ENCODE measurements around the gene AMZ1.

Gene AMZ1

GRCh38 chr7:2753148-2753547 is 65.1 kb downstream of the AMZ1 start:
- H3K36me3 ChIP-seq (ENCODE audit: control insufficient read depth in 1 of 2, insufficient read depth in 2 of 2, low read length in 2 of 2), result no peaks in the 10 kb centered on the region
- no peak overlapping the region for H3K4me3 ChIP-seq (ENCODE audit: low read depth in 1 of 2, low read length in 2 of 2)
- H3K27me3 ChIP-seq (ENCODE audit: low read depth, low read length), result no peaks in the 10 kb centered on the region
- H3K9me3 ChIP-seq (ENCODE audit: control insufficient read depth in 1 of 2, low read length in 2 of 2), result no peaks in the 10 kb centered on the region
- peaks cover 5 to 15% of the 10 kb centered on the region in 2 donors for H3K4me1 ChIP-seq (ENCODE audit: control insufficient read depth in 1 of 2, insufficient read depth in 2 of 2, low read length in 2 of 2)
- H3K27ac ChIP-seq (ENCODE audit: low read length), result no peak overlapping the region

GRCh38 chr7:2754086-2754485 is 66.1 kb downstream of the AMZ1 start:
- Histone ChIP-seq H3K9me3 (ENCODE audit: control insufficient read depth in 1 of 2, low read length in 2 of 2) (no peaks in the 10 kb centered on the region), H3K4me1 (ENCODE audit: control insufficient read depth in 1 of 2, insufficient read depth in 2 of 2, low read length in 2 of 2) (peaks cover 5 to 21% of the 10 kb centered on the region in 2 donors), H3K27ac (ENCODE audit: low read length) (no peak overlapping the region), H3K27me3 (ENCODE audit: low read depth, low read length) (no peaks in the 10 kb centered on the region), H3K4me3 (ENCODE audit: low read depth in 1 of 2, low read length in 2 of 2) (no peak overlapping the region), H3K36me3 (ENCODE audit: control insufficient read depth in 1 of 2, insufficient read depth in 2 of 2, low read length in 2 of 2) (no peaks in the 10 kb centered on the region)

GRCh38 chr7:2754912-2755311 is 66.9 kb downstream of the AMZ1 start:
- no peak overlapping the region for H3K4me3 ChIP-seq (ENCODE audit: low read depth in 1 of 2, low read length in 2 of 2)
- H3K9me3 ChIP-seq (ENCODE audit: control insufficient read depth in 1 of 2, low read length in 2 of 2), result no peaks in the 10 kb centered on the region
- no peaks in the 10 kb centered on the region for H3K27me3 ChIP-seq (ENCODE audit: low read depth, low read length)
- H3K36me3 ChIP-seq (ENCODE audit: control insufficient read depth in 1 of 2, insufficient read depth in 2 of 2, low read length in 2 of 2), result no peaks in the 10 kb centered on the region
- H3K4me1 ChIP-seq (ENCODE audit: control insufficient read depth in 1 of 2, insufficient read depth in 2 of 2, low read length in 2 of 2), result peaks cover 13 to 29% of the 10 kb centered on the region in 2 donors
- H3K27ac ChIP-seq (ENCODE audit: low read length), result no peak overlapping the region

- peaks cover 16 to 30% of the 10 kb centered on the region in 2 donors for H3K4me1 ChIP-seq (ENCODE audit: control insufficient read depth in 1 of 2, insufficient read depth in 2 of 2, low read length in 2 of 2)
- H3K27ac ChIP-seq (ENCODE audit: low read length), result no peak overlapping the region
- no peak overlapping the region for H3K4me3 ChIP-seq (ENCODE audit: low read depth in 1 of 2, low read length in 2 of 2)
- H3K27me3 ChIP-seq (ENCODE audit: low read depth, low read length), result no peaks in the 10 kb centered on the region
- H3K36me3 ChIP-seq (ENCODE audit: control insufficient read depth in 1 of 2, insufficient read depth in 2 of 2, low read length in 2 of 2), result no peaks in the 10 kb centered on the region
- H3K9me3 ChIP-seq (ENCODE audit: control insufficient read depth in 1 of 2, low read length in 2 of 2), result no peaks in the 10 kb centered on the region
Observed at GRCh38 chr7:2755531-2755930, 67.5 kb downstream of the AMZ1 start.

GRCh38 chr7:2757361-2757903 is 69.4 kb downstream of the AMZ1 start:
- Histone ChIP-seq H3K4me1 (ENCODE audit: control insufficient read depth in 1 of 2, insufficient read depth in 2 of 2, low read length in 2 of 2) (peaks cover 25 to 48% of the 10 kb centered on the region in 2 donors), H3K9me3 (ENCODE audit: control insufficient read depth in 1 of 2, low read length in 2 of 2) (no peaks in the 10 kb centered on the region), H3K36me3 (ENCODE audit: control insufficient read depth in 1 of 2, insufficient read depth in 2 of 2, low read length in 2 of 2) (no peaks in the 10 kb centered on the region), H3K27ac (ENCODE audit: low read length) (peak overlapping the region; percentile 81), H3K27me3 (ENCODE audit: low read depth, low read length) (no peaks in the 10 kb centered on the region), H3K4me3 (ENCODE audit: low read depth in 1 of 2, low read length in 2 of 2) (peak overlapping the region in 1 of 2 donors; percentile 20)

GRCh38 chr7:2757904-2758672 is 70.1 kb downstream of the AMZ1 start:
- Histone ChIP-seq H3K27me3 (ENCODE audit: low read depth, low read length) (no peaks in the 10 kb centered on the region), H3K4me3 (ENCODE audit: low read depth in 1 of 2, low read length in 2 of 2) (peak overlapping the region in 1 of 2 donors; percentile 33), H3K9me3 (ENCODE audit: control insufficient read depth in 1 of 2, low read length in 2 of 2) (no peaks in the 10 kb centered on the region), H3K27ac (ENCODE audit: low read length) (peak overlapping the region; percentile 81), H3K36me3 (ENCODE audit: control insufficient read depth in 1 of 2, insufficient read depth in 2 of 2, low read length in 2 of 2) (no peaks in the 10 kb centered on the region), H3K4me1 (ENCODE audit: control insufficient read depth in 1 of 2, insufficient read depth in 2 of 2, low read length in 2 of 2) (peaks cover 26 to 53% of the 10 kb centered on the region in 2 donors)

GRCh38 chr7:2758673-2759616 is 70.9 kb downstream of the AMZ1 start:
- Histone ChIP-seq H3K36me3 (ENCODE audit: control insufficient read depth in 1 of 2, insufficient read depth in 2 of 2, low read length in 2 of 2) (no peaks in the 10 kb centered on the region), H3K27ac (ENCODE audit: low read length) (peak overlapping the region; percentile 82), H3K27me3 (ENCODE audit: low read depth, low read length) (no peaks in the 10 kb centered on the region), H3K9me3 (ENCODE audit: control insufficient read depth in 1 of 2, low read length in 2 of 2) (no peaks in the 10 kb centered on the region), H3K4me3 (ENCODE audit: low read depth in 1 of 2, low read length in 2 of 2) (peak overlapping the region in 1 of 2 donors; percentile 33), H3K4me1 (ENCODE audit: control insufficient read depth in 1 of 2, insufficient read depth in 2 of 2, low read length in 2 of 2) (peaks cover 26 to 57% of the 10 kb centered on the region in 2 donors)

GRCh38 chr7:2759736-2760097 is 71.7 kb downstream of the AMZ1 start:
- H3K27me3 ChIP-seq (ENCODE audit: low read depth, low read length), result no peaks in the 10 kb centered on the region
- H3K27ac ChIP-seq (ENCODE audit: low read length), result peak overlapping the region; percentile 82
- H3K36me3 ChIP-seq (ENCODE audit: control insufficient read depth in 1 of 2, insufficient read depth in 2 of 2, low read length in 2 of 2), result no peaks in the 10 kb centered on the region
- no peaks in the 10 kb centered on the region for H3K9me3 ChIP-seq (ENCODE audit: control insufficient read depth in 1 of 2, low read length in 2 of 2)
- H3K4me3 ChIP-seq (ENCODE audit: low read depth in 1 of 2, low read length in 2 of 2), result no peak overlapping the region
- H3K4me1 ChIP-seq (ENCODE audit: control insufficient read depth in 1 of 2, insufficient read depth in 2 of 2, low read length in 2 of 2), result peaks cover 26 to 58% of the 10 kb centered on the region in 2 donors

GRCh38 chr7:2760098-2760889 is 72.3 kb downstream of the AMZ1 start:
- no peaks in the 10 kb centered on the region for H3K9me3 ChIP-seq (ENCODE audit: control insufficient read depth in 1 of 2, low read length in 2 of 2)
- no peaks in the 10 kb centered on the region for H3K27me3 ChIP-seq (ENCODE audit: low read depth, low read length)
- no peak overlapping the region for H3K4me3 ChIP-seq (ENCODE audit: low read depth in 1 of 2, low read length in 2 of 2)
- peaks cover 26 to 58% of the 10 kb centered on the region in 2 donors for H3K4me1 ChIP-seq (ENCODE audit: control insufficient read depth in 1 of 2, insufficient read depth in 2 of 2, low read length in 2 of 2)
- H3K27ac ChIP-seq (ENCODE audit: low read length), result peak overlapping the region; percentile 82
- H3K36me3 ChIP-seq (ENCODE audit: control insufficient read depth in 1 of 2, insufficient read depth in 2 of 2, low read length in 2 of 2), result no peaks in the 10 kb centered on the region

GRCh38 chr7:2761131-2761624 is 73.2 kb downstream of the AMZ1 start:
- Histone ChIP-seq H3K27me3 (ENCODE audit: low read depth, low read length) (no peaks in the 10 kb centered on the region), H3K4me1 (ENCODE audit: control insufficient read depth in 1 of 2, insufficient read depth in 2 of 2, low read length in 2 of 2) (peaks cover 26 to 58% of the 10 kb centered on the region in 2 donors), H3K4me3 (ENCODE audit: low read depth in 1 of 2, low read length in 2 of 2) (no peak overlapping the region), H3K27ac (ENCODE audit: low read length) (no peak overlapping the region), H3K36me3 (ENCODE audit: control insufficient read depth in 1 of 2, insufficient read depth in 2 of 2, low read length in 2 of 2) (no peaks in the 10 kb centered on the region), H3K9me3 (ENCODE audit: control insufficient read depth in 1 of 2, low read length in 2 of 2) (no peaks in the 10 kb centered on the region)

Measured in muscle layer of duodenum (tissue), 2 donors.